NCI-H128 (cell line): Measurements from ENCODE around the gene ANKRD23.
"Not testable (repeated sequence)": the region's sequence is repeated elsewhere in the genome, so short reads cannot be mapped to it uniquely, and the experiment has no call there.

Source experiments
- DNase-seq: peaks from one replicate; lab custom pipeline; 2025; ENCODE audit not compliant: unreplicated experiment; lab: John Stamatoyannopoulos, UW

Gene ANKRD23

DNA sequence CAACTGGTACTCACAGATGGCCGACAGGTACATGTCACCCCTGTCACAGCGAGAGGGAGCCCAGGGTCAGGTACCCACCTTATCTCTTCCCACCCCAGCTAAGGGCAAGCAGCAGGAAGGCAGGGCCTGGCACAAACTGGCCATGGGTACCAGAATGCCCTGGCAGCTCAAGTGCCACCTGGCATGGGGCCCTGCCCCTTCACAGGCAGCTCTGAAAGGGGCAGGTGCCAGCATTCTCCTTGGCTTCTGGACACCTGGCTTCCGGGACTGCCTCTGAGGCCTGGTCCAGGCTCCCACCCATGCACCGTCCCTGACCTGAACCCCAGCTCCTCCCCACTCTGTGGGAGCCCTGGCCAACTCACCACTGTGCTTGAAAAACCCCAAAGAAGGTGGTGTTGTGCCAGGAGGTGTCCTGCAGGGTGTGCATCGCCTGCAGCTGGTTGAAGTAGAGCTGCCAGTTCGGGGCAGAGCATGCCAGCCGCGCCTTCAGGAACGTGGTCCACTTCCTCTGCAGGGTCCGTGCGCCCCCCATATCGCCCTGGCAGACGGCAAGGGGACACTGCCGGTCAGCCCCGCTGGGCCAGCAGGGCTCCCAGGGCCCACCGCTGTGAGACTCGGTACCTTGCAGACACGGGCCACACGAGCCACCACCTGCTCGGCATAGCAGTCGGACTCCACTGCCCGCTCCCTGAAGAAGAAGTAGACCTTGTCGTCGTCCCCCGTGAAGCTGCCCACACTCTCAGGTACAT lies 20.7 kb upstream of the ANKRD23 start:
- DNase-seq, result no peak

DNA sequence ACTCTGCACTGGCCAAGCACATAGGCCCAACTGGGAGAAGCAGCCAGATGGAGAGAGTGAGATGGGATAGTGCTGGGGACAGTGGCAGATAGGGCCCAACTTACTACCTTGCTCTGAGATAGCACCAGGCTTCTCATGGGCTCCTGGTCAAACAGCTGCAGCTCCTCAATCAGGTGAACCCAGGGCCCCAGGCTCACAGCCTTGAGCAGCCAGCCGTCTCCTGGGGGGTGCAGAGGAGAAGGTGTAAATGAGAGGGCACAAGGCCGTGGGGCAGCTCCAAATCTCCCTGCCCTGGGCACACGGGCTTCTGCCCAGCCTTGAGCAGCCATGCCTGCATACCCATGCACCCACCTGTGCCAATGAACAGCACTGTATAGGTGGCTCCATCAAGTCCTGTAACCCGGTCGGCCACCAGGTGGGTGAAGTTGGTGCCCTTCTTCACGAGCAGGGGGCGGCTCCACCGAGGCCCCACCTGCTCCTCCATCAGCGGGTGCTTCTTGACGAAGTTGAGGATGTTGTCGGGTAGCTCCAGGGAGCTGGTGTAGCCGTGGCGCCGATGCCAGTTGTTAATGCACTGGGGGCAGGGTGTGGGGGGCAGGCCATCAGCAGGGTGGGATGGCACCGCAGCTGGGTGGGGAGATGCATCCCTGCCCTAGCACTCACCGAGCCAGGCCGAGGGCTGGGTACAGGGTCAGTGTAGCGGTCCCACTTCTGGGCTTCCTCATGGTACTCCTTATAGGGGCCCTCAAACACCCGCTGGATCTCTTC lies 19.9 kb upstream of the ANKRD23 start:
- no peak for DNase-seq

DNA sequence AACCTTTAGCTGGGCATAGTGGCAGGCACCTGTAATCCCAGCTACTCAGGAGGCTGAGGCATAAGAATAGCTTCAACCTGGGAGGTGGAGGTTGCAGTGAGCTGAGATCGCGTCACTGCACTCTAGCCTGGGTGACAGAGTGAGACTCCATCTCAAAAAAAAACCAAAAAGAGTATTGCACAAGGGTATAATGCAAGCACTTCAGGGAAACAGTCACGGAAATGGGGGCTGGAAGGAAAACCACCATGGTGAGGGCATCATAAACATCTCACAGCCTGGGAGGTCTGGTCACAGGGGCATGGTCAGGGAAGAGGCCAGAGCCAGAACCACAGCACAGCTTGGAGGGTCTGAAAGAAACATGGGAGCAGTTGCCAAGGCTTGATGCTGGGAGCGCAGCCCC lies 19.2 kb upstream of the ANKRD23 start:
- DNase-seq, result not testable (repeated sequence)

DNA sequence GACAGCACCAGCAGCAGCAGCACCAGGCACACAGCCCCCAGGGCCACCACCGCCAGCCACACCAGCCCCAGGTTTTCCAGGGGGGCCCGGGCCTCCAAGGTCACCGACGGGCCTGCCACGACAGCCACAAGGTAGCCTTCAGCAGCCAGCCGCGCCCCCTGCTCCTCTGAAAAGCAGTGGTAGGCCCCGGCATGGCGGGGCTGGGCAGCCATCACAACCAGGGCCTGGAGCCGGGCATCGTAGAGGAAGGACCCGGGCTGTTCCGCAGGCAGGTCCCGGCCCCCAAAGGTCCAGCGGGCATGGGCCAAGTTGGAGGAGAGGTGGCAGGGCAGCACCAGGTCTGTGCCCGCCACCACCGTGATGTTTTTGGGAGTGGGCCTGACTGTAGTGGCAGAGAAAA lies 17.3 kb upstream of the ANKRD23 start:
- no peak for DNase-seq

DNA sequence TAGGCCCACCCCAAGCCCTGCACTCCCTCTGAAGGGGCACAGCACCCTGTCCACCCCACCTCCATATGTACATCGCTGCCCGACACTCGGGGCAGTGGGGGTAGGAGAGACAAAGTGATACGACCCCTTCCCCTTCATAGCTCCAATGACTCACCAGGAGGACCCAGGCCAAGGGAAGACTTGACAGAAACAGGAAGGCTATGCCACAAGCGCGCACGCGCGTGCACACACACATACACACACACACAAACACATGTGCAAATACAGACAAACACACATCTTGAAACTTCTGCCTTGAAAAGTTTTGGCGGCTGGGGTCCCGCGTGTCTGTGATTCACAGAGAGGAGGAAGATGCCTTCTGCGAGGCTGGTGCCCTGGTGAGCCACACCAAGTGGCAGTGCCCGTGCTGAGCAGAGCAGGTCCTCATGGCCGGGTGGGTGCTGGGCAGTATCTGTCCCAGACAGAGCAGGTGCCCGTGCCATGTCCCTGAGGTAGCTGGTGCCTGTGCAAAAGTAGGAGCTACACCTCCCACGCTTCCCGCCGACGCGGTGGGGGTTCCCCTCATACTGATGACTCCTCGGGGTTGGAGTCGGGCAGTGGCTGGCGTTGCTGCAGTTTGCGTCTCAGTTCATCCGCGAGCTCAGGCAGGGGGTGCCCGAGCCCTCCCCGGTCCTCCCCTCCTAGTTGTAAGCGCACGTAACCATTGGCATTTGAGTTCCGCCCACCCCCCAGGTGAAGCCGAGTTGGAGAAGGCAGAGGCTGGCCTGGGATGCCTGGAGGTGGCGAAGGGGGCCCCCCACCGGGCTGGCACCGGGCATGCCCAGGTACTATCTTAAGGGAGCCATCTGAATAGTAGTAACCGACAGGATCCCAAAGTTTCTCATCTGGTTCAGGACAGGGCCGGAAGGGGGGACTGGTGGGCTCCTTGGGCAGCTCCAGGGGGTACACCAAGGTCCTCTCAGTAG lies 16.5 kb upstream of the ANKRD23 start:
- DNase-seq, result no peak

DNA sequence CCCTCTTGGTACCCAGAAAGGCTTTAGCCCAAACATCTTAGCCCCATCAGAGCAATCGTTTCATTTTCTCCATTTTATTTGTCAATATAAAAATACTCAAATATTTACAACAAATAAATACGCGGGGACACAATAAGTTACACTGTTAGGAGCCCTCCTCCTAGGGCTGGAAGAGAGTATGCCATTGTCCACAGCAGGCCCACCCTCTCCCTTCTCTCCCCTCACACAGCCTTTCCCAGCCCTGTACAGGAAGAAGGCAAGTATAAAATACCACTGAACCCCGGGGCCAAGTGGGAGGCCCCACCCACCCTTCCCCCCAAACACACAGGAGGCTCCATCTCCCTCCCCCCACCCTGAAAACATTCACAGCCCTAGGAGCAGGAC lies 15.9 kb upstream of the ANKRD23 start:
- no peak for DNase-seq

DNA sequence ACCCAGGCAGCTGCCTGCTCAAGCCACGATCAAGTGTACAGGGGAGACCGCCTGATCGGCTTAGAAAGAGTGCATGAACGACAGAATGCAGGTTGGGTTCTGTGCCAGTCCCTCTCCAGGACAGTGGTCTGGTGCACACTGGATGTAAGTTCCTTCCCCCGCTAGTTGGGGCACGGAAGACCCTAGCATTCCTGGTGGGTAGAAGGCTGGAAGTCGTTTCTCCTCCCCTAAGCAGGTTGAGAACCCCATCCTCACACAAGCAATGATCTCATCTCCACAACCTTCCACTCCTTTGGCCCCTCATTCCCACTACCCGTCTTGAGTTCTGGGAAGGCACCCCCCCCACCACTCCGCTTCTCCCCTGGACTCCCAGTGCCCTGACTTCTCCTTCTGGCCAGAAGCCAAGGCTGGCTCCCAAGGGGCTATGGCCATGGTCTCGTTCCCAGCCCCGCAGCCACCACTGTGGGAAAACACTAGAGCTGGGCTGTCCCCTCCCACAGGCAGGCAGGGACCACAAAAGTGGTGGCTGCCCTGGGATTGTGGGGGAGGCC lies 15.4 kb upstream of the ANKRD23 start:
- DNase-seq, result no peak

DNA sequence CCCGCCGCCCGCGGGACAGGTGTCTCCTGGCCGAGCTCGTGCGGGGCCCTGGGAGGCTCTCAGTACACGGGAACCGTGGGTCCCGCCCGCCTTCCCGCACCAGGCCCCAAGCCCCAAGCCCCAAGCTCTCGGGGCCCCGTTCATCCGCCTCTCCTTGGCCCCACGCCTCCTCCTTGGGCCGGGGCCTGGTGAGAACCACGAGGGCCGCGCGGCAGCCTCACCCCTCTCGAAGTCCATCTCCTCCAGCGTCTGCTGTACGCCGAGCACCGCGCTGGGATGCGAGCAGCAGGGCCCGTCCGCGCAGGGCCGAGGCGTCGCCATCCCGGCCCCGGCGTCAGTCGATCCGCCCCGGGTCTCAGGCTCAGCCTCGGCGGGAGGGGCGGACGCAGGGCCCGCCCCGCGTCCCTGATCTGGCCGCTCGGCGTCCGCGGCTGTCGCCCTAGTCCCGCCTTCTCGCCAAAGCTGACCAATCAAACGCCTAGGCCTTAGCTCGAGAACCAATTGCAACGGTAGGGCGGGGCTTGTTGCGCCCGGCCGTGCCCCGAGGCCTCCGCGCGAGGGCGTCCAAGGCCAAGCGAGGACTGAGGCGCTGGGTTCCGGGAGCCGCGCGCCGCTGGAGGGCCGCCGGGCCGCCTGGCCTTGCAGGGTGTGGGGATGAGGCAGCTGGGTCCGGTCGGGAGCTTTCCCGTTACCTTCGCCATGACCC lies 14.0 kb upstream of the ANKRD23 start, which contains the start of gene ANKRD39:
TSS of gene ANKRD39 (minus strand) at position 350 of the 706 bp plus-strand sequence. CDS start at position 321, 29 bp downstream.
- peak; percentile 96 for DNase-seq

DNA sequence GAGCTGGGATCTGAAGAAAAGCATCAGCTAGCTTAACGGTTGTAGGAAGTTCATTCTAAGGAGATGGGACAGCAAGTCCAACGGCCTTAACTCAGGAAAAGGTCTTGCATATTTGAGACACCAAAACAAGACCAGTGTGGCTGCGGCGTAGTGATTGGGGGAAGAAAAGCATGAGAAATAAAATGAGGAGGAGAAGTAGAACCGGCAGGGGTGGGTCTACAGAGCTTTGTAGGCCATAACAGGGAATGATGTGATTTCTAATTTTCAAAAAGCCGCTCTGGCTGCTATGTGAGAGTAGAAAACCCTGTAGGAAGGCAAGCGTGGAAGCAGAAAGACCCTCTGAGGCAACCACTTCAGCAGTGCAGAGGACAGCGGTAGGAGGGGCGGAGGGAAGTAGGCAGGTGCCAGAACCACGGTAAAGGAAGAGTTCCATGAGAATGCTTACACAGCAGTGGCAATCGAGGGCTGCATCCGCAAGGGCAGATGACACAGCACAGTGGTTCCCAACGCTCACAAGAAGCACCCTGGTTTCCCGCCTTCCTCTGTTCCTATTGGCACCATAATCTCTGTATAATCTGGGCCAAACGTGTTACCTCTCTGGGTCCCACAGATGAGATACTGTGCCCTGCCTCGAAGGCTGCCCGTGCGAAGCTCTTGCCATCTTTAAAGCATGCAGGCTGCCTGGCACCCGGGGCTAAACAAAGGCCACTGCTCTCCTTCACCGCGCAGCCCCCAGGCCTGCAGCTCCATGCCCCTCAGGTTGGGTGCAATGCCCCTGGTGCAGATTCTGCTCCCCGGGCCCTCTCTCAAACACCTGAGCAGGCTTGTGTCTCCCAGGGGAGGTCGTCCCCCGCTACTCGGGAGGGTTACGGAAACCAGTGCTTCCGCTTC lies 13.2 kb upstream of the ANKRD23 start:
- peak; percentile 21 for DNase-seq

DNA sequence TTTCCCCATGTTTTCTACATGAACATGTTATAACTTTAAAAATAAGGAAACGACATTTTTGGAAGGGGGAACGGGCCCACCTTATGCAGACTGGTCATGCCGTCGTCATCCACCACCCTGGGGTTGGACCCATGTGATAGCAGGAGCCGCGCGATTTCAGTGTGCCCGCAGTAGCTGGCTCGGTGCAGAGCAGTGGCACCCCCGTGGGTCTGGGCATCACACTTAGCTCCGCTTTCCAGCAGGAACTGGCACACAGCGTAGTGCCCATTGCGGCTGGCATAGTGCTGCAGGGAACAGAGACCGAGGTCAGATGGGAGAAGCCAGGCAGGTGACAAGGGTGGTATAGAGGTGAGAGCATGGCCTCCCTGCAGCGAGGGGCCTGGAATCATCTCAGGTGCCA lies 9.5 kb upstream of the ANKRD23 start:
- DNase-seq, result no peak

DNA sequence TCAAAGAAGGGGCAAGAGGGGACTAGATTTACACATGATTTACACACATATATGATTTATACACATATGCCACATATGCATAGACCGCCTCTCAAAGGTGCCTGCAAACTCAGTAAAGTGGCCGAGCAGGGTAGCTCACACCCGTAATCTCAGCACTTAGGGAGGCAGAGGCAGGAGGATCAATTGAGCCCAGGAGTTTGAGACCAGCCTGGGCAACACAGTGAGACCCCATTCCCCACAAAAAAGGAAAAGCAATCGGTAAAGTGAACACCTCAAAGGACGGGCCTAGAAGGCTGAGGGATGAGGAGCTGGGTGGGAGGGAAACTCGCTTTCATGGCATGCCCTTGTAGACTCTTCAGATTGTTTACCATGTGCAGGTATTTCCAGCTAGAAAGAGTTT lies 8.8 kb upstream of the ANKRD23 start:
- DNase-seq, result no peak

DNA sequence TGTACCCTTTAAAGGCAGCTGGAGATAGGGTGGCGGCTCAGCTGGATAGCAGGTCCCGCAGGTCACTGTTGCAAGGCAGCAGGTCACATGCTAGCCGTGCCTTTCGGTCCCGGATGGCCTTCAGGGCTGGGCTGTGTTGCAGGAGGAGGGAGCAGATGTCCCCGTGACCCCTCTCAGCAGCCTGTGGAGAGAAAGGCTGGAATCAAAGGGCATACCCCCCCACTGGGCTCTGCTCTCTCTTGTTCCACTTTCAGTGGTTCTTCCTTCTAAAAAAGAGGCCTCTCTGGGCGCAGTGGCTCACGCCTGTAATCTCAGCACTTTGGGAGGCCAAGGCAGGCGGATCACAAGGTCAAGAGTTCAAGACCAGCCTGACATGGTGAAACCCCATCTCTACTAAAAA lies 4.4 kb upstream of the ANKRD23 start:
- no peak for DNase-seq

DNA sequence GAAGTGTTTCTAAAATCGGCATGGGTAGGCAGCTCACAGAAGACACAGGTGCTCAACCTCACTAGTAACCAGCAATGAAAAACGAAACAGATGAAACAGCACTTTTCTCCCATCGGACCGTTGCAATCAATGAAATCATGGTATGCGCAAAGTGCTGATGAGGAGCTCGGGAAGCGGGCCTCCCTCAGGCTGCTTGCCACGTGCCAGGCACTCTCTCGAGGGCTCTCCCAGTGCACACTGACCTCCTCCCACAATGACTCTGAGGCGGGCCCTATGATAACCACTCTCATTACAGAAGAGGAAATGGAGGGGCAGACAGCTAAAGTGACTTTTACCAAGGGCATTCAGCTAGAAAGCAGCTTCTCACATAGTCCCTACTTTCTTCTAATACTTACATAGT lies 3.8 kb upstream of the ANKRD23 start:
- no peak for DNase-seq

DNA sequence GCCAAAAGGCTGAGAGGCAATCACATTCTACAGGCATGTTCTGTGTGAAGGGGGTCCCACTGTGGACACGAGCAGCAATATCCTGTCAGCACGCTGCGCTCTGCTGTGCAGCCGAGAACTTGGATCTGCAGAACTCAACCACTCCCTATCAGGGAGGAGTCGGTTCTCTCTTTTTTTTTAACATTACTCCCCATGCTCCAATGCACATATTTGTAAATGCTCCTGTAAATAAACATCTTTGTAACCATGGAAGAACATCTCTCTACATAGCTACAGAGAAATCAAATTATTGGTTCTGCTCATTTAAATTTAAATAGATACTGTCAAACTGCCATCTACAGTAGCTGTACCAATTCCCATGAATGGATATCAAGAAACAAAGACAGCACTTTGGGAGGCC lies 3.0 kb upstream of the ANKRD23 start:
- DNase-seq, result no peak

DNA sequence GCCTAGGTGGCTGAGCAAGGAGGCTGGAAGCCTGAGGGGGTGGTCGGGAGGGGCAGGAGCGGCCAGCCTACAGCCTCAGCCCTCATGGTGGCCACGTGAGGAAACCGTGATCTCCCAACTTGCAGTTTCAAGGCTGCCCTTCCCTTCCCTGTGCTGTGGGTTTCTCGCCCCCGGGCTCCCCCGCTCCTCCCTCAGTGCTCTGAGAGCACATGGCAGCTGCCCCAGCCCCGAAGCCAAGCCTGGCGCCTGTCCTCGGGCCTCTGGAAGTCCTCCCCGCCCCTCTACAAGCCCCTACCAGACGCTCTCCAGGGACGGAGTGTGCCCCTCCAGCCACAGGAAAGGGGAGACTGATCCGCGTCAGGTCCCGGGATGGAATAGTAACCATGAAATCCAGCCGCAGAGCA lies 586 bp upstream of the ANKRD23 start:
- DNase-seq, result no peak

DNA sequence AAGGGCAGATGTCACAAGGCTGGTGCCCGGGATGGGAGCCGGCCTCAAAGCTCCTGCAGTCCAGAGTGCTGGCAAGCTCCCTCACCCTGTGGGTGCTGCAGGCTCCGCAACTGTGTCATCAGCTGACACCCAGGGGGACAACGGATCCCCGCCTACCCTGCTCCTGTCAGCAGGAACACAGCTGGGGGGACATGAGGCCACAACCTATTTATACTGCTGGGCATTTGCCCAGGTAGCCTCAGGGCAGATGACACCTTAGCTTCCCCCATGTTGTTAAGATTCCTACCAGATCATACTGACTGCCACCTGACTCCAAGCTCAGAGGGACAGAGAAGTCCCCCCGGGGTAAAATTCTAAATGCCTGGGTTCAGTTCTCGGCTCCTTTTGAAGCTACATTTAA lies 1.2 kb downstream of the ANKRD23 start:
- DNase-seq, result no peak

DNA sequence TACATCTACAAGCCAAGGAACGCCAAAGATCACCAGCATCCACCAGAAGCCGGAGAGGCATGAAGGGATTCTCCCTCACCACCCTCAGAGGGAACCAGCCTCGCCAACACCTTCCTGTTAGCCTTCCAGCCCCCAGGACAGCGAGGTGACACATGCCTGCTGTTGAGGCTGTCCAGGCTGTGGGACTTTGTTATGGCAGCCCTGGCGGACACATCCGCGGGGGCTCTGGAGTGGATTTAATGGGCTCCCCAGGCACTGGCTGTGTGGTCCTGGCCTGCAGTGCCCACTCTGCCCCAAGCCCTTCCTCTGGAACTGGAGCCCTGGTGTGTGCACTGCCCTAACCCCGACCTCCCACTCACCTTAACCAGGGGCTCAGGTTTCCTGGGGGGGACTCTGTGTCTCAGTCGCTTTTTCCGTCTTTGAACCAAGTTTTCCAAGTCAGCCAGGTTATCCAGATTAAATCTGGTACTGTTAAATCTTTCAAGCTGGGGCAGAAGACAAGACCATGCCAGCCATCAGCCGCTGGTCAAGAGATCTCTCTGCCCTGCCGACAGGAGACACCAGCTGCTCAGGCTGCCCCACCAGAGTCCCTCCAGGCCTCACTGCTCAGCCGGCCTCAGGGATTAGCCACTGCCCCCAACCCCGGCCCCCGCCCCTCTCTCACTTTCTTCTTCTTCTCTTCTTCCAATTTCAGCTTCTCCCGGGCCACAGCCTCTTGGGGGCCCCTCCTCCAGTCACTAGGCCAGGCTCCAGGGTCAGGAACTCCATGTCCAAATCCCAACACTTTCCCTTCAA lies 1.9 kb downstream of the ANKRD23 start:
- no peak for DNase-seq
